WTC11 (cell line): Measurements from ENCODE around the gene MYOCOS.

Experiments used
- CREM ChIP-seq: sonication (generic); formaldehyde crosslinking; IDR thresholded peaks from 2 replicates; pipeline ENCODE4 v1.8.1; 2022; ENCODE audit warnings: mild to moderate bottlenecking, missing genetic modification reagents, moderate library complexity
- CTCF ChIP-seq: fragments of 200-600 bp; IDR thresholded peaks from 2 replicates; pipeline ENCODE4 v1.8.0; 2022; ENCODE audit warnings: antibody characterized with exemption
- ETV6 ChIP-seq: sonication (generic); formaldehyde crosslinking; IDR thresholded peaks from 2 replicates; pipeline ENCODE4 v1.8.1; 2022; ENCODE audit warnings: mild to moderate bottlenecking, missing genetic modification reagents
- JUN ChIP-seq: sonication (generic); formaldehyde crosslinking; IDR thresholded peaks from 2 replicates; pipeline ENCODE4 v1.8.0; 2023; ENCODE audit warnings: mild to moderate bottlenecking, missing genetic modification reagents
- MAX ChIP-seq: sonication (generic); formaldehyde crosslinking; IDR thresholded peaks from 2 replicates; pipeline ENCODE4 v1.8.0; 2022; ENCODE audit warnings: mild to moderate bottlenecking, missing genetic modification reagents
- MXD4 ChIP-seq: fragments of 250-450 bp; sonication (Bioruptor Pico); IDR thresholded peaks from 2 replicates; pipeline ENCODE4 v1.8.0; 2021; ENCODE audit warnings: mild to moderate bottlenecking, moderate library complexity, borderline replicate concordance
- NFE2L1 ChIP-seq: sonication (generic); formaldehyde crosslinking; IDR thresholded peaks from 2 replicates; pipeline ENCODE4 v1.8.1; 2023; ENCODE audit warnings: missing genetic modification reagents
- NFYB ChIP-seq: sonication (generic); formaldehyde crosslinking; conservative IDR thresholded peaks from 2 replicates; pipeline ENCODE4 v1.8.0; 2022; ENCODE audit warnings: low read depth, missing genetic modification reagents
- NR1H2 ChIP-seq: sonication (generic); formaldehyde crosslinking; IDR thresholded peaks from 2 replicates; pipeline ENCODE4 v1.9.0; 2021; ENCODE audit warnings: mild to moderate bottlenecking, moderate library complexity, missing genetic modification reagents
- PRDM15 ChIP-seq: sonication (generic); formaldehyde crosslinking; IDR thresholded peaks from 2 replicates; pipeline ENCODE4 v1.8.0; 2022; ENCODE audit warnings: missing genetic modification reagents
- TF ChIP-seq, protein P1 (sequence below): sonication (generic); formaldehyde crosslinking; IDR thresholded peaks from 2 replicates; pipeline ENCODE4 v1.8.1; 2023; ENCODE audit warnings: mild to moderate bottlenecking, missing genetic modification reagents, moderate library complexity
- TF ChIP-seq, protein P2 (sequence below): sonication (generic); formaldehyde crosslinking; IDR thresholded peaks from 2 replicates; pipeline ENCODE4 v1.8.1; 2022; ENCODE audit warnings: low read depth, missing genetic modification reagents, borderline replicate concordance

DNA sequence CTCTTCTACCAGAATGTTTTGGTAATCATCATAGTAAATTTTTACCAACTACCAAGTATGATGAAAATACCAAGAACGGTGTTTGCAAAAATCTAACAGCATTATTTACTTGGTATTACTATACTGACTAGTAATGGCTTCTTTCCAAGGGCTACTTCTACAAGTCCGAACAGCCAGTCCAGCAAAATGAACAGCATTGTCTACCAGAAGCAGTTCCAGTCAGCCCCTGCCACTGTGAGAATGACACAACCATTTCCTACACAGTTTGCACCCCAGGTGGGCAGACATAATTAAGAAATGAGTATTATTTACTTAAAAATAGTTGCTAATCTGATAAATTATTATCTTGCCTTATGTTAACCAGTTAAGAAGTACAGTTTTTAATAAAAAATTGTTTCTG lies 33.8 kb upstream of the MYOCOS start:
- TF ChIP-seq NFYB (CRISPR knock-in tag) (no peak), CTCF (no peak), PRDM15 (CRISPR knock-in tag) (no peak), JUN (CRISPR knock-in tag) (no peak), MAX (no peak), CREM (CRISPR knock-in tag) (no peak), NR1H2 (CRISPR knock-in tag) (no peak), ETV6 (no peak), NFE2L1 (CRISPR knock-in tag) (no peak), MXD4 (no peak)
- TF ChIP-seq, protein P1, sequence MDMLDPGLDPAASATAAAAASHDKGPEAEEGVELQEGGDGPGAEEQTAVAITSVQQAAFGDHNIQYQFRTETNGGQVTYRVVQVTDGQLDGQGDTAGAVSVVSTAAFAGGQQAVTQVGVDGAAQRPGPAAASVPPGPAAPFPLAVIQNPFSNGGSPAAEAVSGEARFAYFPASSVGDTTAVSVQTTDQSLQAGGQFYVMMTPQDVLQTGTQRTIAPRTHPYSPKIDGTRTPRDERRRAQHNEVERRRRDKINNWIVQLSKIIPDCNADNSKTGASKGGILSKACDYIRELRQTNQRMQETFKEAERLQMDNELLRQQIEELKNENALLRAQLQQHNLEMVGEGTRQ, result no peak
- TF ChIP-seq, protein P2, sequence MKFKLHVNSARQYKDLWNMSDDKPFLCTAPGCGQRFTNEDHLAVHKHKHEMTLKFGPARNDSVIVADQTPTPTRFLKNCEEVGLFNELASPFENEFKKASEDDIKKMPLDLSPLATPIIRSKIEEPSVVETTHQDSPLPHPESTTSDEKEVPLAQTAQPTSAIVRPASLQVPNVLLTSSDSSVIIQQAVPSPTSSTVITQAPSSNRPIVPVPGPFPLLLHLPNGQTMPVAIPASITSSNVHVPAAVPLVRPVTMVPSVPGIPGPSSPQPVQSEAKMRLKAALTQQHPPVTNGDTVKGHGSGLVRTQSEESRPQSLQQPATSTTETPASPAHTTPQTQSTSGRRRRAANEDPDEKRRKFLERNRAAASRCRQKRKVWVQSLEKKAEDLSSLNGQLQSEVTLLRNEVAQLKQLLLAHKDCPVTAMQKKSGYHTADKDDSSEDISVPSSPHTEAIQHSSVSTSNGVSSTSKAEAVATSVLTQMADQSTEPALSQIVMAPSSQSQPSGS (CRISPR knock-in tag), result no peak
